SK-N-SH treated with all-trans-retinoic acid at 6 μM for 48 hours (cell line): ENCODE results near the gene SGF29.

ENCODE experiments used
- ATAC-seq: fragments of 200-7000 bp; cut with Tn5 transposase; 3 replicates; pipeline ENCODE4 v1.9.1; 2020; ENCODE audit warnings: mild to moderate bottlenecking, moderate library complexity
- ARNTL ChIP-seq: fragments of 450-650 bp; formaldehyde crosslinking; IDR thresholded peaks from 2 replicates; pipeline ENCODE4 v1.5.0; 2020; ENCODE audit warnings: low read depth, mild to moderate bottlenecking, moderate library complexity, borderline replicate concordance
- BACH2 ChIP-seq: fragments of 250-450 bp; sonication (Bioruptor Pico); IDR thresholded peaks from 2 replicates; pipeline ENCODE4 v1.9.0; 2021; ENCODE audit warnings: mild to moderate bottlenecking, borderline replicate concordance
- CSDC2 ChIP-seq: fragments of 250-450 bp; sonication (Bioruptor Pico); IDR thresholded peaks from 2 replicates; pipeline ENCODE4 v1.5.0; 2020; ENCODE audit warnings: mild to moderate bottlenecking, moderate library complexity
- ESRRG ChIP-seq: fragments of 250-450 bp; sonication (Bioruptor Pico); IDR thresholded peaks from 2 replicates; pipeline ENCODE4 v1.6.1; 2021; ENCODE audit warnings: mild to moderate bottlenecking
- GLIS3 ChIP-seq: fragments of 250-450 bp; sonication (Bioruptor Pico); IDR thresholded peaks from 2 replicates; pipeline ENCODE4 v1.5.0; 2020; ENCODE audit warnings: mild to moderate bottlenecking, moderate library complexity
- ISL1 ChIP-seq: fragments of 250-450 bp; sonication (Bioruptor Pico); IDR thresholded peaks from 2 replicates; pipeline ENCODE4 v2.1.2; 2022; ENCODE audit warnings: mild to moderate bottlenecking, moderate library complexity
- OSR1 ChIP-seq: fragments of 250-450 bp; sonication (Bioruptor Pico); IDR thresholded peaks from 2 replicates; pipeline ENCODE4 v1.8.0; 2022; ENCODE audit warnings: moderate library complexity, mild to moderate bottlenecking, inconsistent platforms
- RARB ChIP-seq: fragments of 250-450 bp; sonication (Bioruptor Pico); IDR thresholded peaks from 2 replicates; pipeline ENCODE4 v1.8.0; 2021; ENCODE audit warnings: mild to moderate bottlenecking, moderate library complexity
- TCF4 ChIP-seq: fragments of 250-450 bp; sonication (Bioruptor Pico); IDR thresholded peaks from 2 replicates; pipeline ENCODE4 v1.8.0; 2021; ENCODE audit warnings: mild to moderate bottlenecking, moderate library complexity, borderline replicate concordance
- TOX ChIP-seq: fragments of 250-450 bp; sonication (Bioruptor Pico); IDR thresholded peaks from 2 replicates; pipeline ENCODE4 v1.8.0; 2021; ENCODE audit warnings: mild to moderate bottlenecking, moderate library complexity, borderline replicate concordance
- ZFP3 ChIP-seq: fragments of 250-450 bp; sonication (Bioruptor Pico); IDR thresholded peaks from 2 replicates; pipeline ENCODE4 v1.5.0; 2020; ENCODE audit warnings: mild to moderate bottlenecking, moderate library complexity
- ZFP30 ChIP-seq: fragments of 450-650 bp; formaldehyde crosslinking; IDR thresholded peaks from 2 replicates; pipeline ENCODE4 v1.5.0; 2022; ENCODE audit warnings: mild to moderate bottlenecking, moderate library complexity
- ZNF565 ChIP-seq: fragments of 450-650 bp; formaldehyde crosslinking; conservative IDR thresholded peaks from 2 replicates; pipeline ENCODE4 v1.5.0; 2020; ENCODE audit warnings: low read depth, mild to moderate bottlenecking, moderate library complexity
- ZNF8 ChIP-seq: fragments of 450-650 bp; formaldehyde crosslinking; IDR thresholded peaks from 2 replicates; pipeline ENCODE4 v1.5.0; 2020; ENCODE audit warnings: mild to moderate bottlenecking, moderate library complexity
- TF ChIP-seq, protein P1 (sequence below): fragments of 250-450 bp; sonication (Bioruptor Pico); IDR thresholded peaks from 2 replicates; pipeline ENCODE4 v1.5.1; 2021; ENCODE audit warnings: mild to moderate bottlenecking, moderate library complexity
- TF ChIP-seq, protein P2 (sequence below): fragments of 250-450 bp; sonication (Bioruptor Pico); IDR thresholded peaks from 2 replicates; pipeline ENCODE4 v1.5.0; 2020; ENCODE audit warnings: mild to moderate bottlenecking, moderate library complexity
- TF ChIP-seq, protein P3 (sequence below): fragments of 250-450 bp; sonication (Bioruptor Pico); IDR thresholded peaks from 2 replicates; pipeline ENCODE4 v1.5.1; 2020; ENCODE audit warnings: low read depth, mild to moderate bottlenecking, moderate library complexity
- TF ChIP-seq, protein P4 (sequence below): fragments of 250-450 bp; sonication (Bioruptor Pico); IDR thresholded peaks from 2 replicates; pipeline ENCODE4 v1.8.0; 2020; ENCODE audit warnings: mild to moderate bottlenecking, moderate library complexity, borderline replicate concordance

The SGF29 gene

DNA sequence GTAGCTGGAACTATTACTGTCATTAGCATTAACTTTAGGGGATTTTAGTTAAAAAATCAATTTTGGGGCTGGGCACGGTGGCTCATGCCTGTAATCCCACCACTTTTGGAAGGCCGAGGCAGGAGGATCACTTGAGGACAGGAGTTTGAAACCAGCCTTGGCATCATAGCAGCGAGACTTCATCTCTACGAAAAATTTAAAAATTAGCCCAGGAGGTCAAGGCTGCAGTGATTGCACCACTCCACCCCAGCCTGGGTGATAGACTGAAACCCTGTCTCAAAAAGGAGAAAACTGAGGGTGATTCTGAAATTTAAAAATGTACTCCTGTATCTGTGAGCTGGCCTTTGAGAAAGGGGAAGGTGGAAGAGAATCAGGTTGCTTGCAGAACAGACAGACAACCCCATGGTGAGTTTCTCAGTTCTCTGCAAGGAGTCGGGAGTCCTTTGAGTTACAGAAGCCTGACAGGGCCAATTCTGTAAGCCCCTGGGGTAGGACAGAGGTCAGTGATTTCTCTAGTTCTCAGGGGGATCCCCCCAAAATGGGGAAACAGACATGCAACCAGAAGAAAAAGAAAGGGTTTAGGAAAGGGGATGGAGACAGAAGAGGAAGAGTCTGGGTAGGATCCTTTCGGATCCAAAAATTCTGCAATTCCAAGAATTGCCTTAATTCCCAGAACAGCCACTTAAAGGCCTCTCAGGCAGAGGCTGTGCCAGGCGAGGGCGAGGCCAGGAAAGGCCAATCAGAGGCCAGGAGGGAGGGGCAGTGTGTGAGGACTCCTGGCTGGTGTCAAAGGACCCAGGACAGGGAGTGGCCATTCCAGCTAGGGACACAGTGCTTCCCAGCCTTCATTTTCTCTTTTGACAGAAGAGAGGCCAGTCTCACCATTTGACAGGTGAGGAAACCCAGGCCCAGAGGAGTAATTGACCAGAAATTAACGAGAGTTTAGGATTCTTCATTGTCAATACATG lies 21.7 kb upstream of the SGF29 start:
- TF ChIP-seq ZNF565 (CRISPR knock-in tag) (no peak), RARB (CRISPR knock-in tag) (no peak), ISL1 (CRISPR knock-in tag) (no peak)
- ATAC-seq = peak; percentile 82

DNA sequence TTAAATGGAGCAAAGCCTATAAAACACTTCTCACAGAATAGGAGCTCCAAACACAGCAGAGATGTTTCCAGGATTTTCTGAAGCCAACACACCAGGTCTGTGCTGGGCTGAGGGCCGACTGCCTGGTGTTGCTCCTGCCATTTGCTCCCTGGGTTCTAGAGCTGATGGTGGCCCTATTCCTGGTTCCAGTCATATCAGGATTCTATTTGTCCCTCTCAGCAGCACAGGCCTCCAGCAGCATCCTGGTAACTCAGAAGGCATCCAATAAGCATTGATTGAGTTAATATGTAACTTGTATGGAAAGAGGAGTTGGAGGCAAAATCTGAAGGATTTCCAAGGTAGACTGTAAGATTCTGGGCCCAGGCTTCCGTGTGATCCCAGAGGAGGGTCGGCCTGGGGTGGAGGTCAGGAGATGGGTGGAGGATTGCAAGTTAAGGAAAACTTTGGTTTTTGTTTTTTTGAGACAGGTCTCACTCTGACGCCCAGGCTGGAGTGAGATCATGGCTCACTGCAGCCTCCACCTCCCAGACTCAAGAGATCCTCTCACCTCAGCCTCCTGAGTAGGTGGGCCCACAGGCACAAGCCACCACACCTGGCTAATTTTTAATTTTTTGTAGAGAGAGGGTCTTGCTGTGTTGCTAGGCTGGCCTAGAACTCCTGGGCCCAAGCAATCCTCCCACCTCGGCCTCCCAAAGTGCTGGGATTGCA lies 20.6 kb upstream of the SGF29 start:
- TF ChIP-seq, protein P1, sequence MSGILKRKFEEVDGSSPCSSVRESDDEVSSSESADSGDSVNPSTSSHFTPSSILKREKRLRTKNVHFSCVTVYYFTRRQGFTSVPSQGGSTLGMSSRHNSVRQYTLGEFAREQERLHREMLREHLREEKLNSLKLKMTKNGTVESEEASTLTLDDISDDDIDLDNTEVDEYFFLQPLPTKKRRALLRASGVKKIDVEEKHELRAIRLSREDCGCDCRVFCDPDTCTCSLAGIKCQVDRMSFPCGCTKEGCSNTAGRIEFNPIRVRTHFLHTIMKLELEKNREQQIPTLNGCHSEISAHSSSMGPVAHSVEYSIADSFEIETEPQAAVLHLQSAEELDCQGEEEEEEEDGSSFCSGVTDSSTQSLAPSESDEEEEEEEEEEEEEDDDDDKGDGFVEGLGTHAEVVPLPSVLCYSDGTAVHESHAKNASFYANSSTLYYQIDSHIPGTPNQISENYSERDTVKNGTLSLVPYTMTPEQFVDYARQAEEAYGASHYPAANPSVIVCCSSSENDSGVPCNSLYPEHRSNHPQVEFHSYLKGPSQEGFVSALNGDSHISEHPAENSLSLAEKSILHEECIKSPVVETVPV = no peak
- TF ChIP-seq, protein P2, sequence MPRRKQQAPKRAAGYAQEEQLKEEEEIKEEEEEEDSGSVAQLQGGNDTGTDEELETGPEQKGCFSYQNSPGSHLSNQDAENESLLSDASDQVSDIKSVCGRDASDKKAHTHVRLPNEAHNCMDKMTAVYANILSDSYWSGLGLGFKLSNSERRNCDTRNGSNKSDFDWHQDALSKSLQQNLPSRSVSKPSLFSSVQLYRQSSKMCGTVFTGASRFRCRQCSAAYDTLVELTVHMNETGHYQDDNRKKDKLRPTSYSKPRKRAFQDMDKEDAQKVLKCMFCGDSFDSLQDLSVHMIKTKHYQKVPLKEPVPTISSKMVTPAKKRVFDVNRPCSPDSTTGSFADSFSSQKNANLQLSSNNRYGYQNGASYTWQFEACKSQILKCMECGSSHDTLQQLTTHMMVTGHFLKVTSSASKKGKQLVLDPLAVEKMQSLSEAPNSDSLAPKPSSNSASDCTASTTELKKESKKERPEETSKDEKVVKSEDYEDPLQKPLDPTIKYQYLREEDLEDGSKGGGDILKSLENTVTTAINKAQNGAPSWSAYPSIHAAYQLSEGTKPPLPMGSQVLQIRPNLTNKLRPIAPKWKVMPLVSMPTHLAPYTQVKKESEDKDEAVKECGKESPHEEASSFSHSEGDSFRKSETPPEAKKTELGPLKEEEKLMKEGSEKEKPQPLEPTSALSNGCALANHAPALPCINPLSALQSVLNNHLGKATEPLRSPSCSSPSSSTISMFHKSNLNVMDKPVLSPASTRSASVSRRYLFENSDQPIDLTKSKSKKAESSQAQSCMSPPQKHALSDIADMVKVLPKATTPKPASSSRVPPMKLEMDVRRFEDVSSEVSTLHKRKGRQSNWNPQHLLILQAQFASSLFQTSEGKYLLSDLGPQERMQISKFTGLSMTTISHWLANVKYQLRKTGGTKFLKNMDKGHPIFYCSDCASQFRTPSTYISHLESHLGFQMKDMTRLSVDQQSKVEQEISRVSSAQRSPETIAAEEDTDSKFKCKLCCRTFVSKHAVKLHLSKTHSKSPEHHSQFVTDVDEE (CRISPR knock-in tag) = no peak
- TF ChIP-seq, protein P3, sequence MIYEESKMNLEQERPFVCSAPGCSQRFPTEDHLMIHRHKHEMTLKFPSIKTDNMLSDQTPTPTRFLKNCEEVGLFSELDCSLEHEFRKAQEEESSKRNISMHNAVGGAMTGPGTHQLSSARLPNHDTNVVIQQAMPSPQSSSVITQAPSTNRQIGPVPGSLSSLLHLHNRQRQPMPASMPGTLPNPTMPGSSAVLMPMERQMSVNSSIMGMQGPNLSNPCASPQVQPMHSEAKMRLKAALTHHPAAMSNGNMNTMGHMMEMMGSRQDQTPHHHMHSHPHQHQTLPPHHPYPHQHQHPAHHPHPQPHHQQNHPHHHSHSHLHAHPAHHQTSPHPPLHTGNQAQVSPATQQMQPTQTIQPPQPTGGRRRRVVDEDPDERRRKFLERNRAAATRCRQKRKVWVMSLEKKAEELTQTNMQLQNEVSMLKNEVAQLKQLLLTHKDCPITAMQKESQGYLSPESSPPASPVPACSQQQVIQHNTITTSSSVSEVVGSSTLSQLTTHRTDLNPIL = no peak
- TF ChIP-seq, protein P4, sequence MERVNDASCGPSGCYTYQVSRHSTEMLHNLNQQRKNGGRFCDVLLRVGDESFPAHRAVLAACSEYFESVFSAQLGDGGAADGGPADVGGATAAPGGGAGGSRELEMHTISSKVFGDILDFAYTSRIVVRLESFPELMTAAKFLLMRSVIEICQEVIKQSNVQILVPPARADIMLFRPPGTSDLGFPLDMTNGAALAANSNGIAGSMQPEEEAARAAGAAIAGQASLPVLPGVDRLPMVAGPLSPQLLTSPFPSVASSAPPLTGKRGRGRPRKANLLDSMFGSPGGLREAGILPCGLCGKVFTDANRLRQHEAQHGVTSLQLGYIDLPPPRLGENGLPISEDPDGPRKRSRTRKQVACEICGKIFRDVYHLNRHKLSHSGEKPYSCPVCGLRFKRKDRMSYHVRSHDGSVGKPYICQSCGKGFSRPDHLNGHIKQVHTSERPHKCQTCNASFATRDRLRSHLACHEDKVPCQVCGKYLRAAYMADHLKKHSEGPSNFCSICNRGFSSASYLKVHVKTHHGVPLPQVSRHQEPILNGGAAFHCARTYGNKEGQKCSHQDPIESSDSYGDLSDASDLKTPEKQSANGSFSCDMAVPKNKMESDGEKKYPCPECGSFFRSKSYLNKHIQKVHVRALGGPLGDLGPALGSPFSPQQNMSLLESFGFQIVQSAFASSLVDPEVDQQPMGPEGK (CRISPR knock-in tag) = no peak
- TF ChIP-seq TCF4 (CRISPR knock-in tag) (no peak), GLIS3 (no peak), ISL1 (CRISPR knock-in tag) (no peak), ARNTL (no peak), ZNF8 (CRISPR knock-in tag) (no peak), CSDC2 (CRISPR knock-in tag) (no peak), BACH2 (CRISPR knock-in tag) (no peak)

DNA sequence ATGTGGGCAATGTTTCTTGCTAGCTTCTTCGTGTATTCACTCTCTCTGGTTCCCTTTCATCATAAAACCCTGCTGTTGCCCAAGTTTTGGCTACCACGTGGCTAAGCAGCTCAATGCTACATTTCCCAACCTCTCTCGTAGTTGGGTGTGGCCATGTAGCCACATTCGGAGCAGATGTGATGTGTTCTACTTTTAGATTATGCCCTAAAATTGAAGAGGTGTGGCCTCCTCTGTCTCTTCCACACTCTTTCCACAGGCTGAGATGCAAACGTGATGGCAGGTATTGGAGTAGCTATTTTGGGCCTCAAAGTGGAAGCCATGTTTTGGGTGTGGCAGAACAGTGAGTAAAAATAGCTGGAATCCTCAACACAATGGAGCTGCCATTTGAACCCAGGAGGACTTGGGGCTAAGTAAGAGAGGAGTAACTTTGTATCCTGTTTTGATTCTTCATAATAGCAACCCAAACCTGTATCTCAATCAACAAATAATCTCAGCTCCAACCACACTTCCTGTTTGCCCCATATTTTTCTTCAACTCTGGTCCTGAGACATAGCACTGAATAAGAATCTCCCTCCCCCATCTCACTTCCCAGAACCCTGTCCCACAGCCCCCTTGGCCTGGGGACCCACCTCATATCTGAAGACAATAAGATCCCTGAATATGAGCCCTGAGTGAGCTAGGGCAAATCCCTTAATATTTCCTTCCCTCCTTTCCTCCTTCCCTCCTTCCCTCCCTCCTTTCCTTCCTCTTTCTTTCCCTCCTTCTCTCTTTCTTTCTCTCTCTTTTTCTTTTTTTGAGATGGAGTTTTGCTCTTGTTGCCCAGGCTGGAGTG lies 19.0 kb upstream of the SGF29 start:
- no peak for ATAC-seq
- TF ChIP-seq OSR1 (CRISPR knock-in tag) = no peak
- TF ChIP-seq ZFP30 (CRISPR knock-in tag) = no peak
- TF ChIP-seq ARNTL = no peak
- TF ChIP-seq, protein P4 (CRISPR knock-in tag) = no peak
- TF ChIP-seq, protein P2 (CRISPR knock-in tag) = no peak
- no peak for TF ChIP-seq ZFP3 (CRISPR knock-in tag)
- no peak for TF ChIP-seq BACH2 (CRISPR knock-in tag)
- TF ChIP-seq TOX (CRISPR knock-in tag) = no peak
- no peak for TF ChIP-seq ZNF8 (CRISPR knock-in tag)
- no peak for TF ChIP-seq ESRRG
- TF ChIP-seq GLIS3 = no peak

More for the DNA sequence above, 20.6 kb upstream of the SGF29 start:
- ATAC-seq = no peak
